ENCODE measurements around the gene SLC27A1. TPM values are rescaled to one million over a fixed set of nuclear protein-coding genes. Genes with fewer than 3 reads are reported as not detected.

Gene SLC27A1
- total and polyA plus RNA-seq, 10 of the 15 experiments (the other 5 are each of a cell fraction or from before 2014, with no cell fraction given): 0.11 to 2.3 (median 1.2) TPM

- TF ChIP-seq SIN3A (IDR thresholded peaks at IDR 0.05; ENCODE audit: low read depth, low read length): no peak
- TF ChIP-seq CHD4 (IDR thresholded peaks at IDR 0.05): no peak
- TF ChIP-seq RAD21 (IDR thresholded peaks at IDR 0.05; ENCODE audit: insufficient read depth, low read depth, low read length): peak; percentile 60
- no peak for TF ChIP-seq BACH1 (IDR thresholded peaks at IDR 0.05; ENCODE audit: borderline replicate concordance)
- TF ChIP-seq KDM1A (IDR thresholded peaks at IDR 0.05; ENCODE audit: borderline replicate concordance): no peak
- no peak for TF ChIP-seq EZH2 (IDR thresholded peaks at IDR 0.05; ENCODE audit: borderline replicate concordance, control insufficient read depth, low read depth, low read length)
- no peak for TF ChIP-seq NRF1 (conservative IDR thresholded peaks at IDR 0.05; ENCODE audit: low read depth, low read length)
- TF ChIP-seq SMARCA5 (IDR thresholded peaks at IDR 0.05): peak; percentile 96
- TF ChIP-seq RUNX3 (IDR thresholded peaks at IDR 0.05; ENCODE audit: low read length): no peak
- no peak for TF ChIP-seq FOS (IDR thresholded peaks at IDR 0.05; ENCODE audit: borderline replicate concordance, extremely low read depth, insufficient read length)
- peak; percentile 61; the same call in 1 of the 3 replicates for TF ChIP-seq POU2F2 (IDR thresholded peaks at IDR 0.05; ENCODE audit: borderline replicate concordance, low read depth, low read length)
- no peak for TF ChIP-seq RFX5 (IDR thresholded peaks at IDR 0.05; ENCODE audit: low read depth, low read length)
- TF ChIP-seq PBX3 (IDR thresholded peaks at IDR 0.05; ENCODE audit: insufficient replicate concordance, low read depth, low read length): no peak
- TF ChIP-seq MYB (IDR thresholded peaks at IDR 0.05; ENCODE audit: borderline replicate concordance, low read depth, low read length): no peak
- no peak for TF ChIP-seq TAF1 (IDR thresholded peaks at IDR 0.05; ENCODE audit: borderline replicate concordance, low read depth, low read length)
- TF ChIP-seq ZNF24 (IDR thresholded peaks at IDR 0.05): no peak
- no peak for TF ChIP-seq ZNF384 (IDR thresholded peaks at IDR 0.05; ENCODE audit: borderline replicate concordance, low read depth, low read length)
- TF ChIP-seq ZNF592 (IDR thresholded peaks at IDR 0.05): peak; percentile 66; the same call in 1 of the 2 replicates
- no peak for TF ChIP-seq ZBTB11 (CRISPR knock-in tag; IDR thresholded peaks at IDR 0.05)
- TF ChIP-seq BMI1 (IDR thresholded peaks at IDR 0.05; ENCODE audit: borderline replicate concordance): no peak
- TF ChIP-seq NR2C1 (IDR thresholded peaks at IDR 0.05): no peak
- no peak for TF ChIP-seq RBBP5 (conservative IDR thresholded peaks at IDR 0.05)
- no peak for TF ChIP-seq GATAD2B (conservative IDR thresholded peaks at IDR 0.05; ENCODE audit: low read depth)
These were observed 26.1 kb downstream of the SLC27A1 start (continued) for GRCh38 chr19:17496337-17496997.
